Activated CD4-positive, alpha-beta memory T cell treated with anti-CD3 and anti-CD28 coated beads for 36 hours (primary cell): ENCODE data around the gene SLC4A8. TPM values are rescaled to one million over a fixed set of nuclear protein-coding genes. Genes with fewer than 3 reads are reported as not detected.
A peak's percentile ranks its signal among the peaks of the same experiment; 100 is the strongest.

Experiments used
- CTCF ChIA-PET: fragments of 350-600 bp; sonication (Branson Sonifier 250); formaldehyde crosslinking; loops from one replicate; lab custom pipeline; 2021; ENCODE audit warnings: antibody characterized with exemption, inconsistent platforms; lab: Charles Lee
- POLR2A ChIA-PET: fragments of 350-600 bp; sonication (Branson Sonifier 250); formaldehyde crosslinking; loops from one replicate; lab custom pipeline; 2021; ENCODE audit warnings: antibody characterized with exemption; lab: Charles Lee
- DNase-seq: peaks from one replicate; pipeline ENCODE4 v3.0.0-alpha.2; 2020
- H3K27ac Mint-ChIP-seq: one replicate; pipeline ENCODE4 v1.8.0; 2021; ENCODE audit warnings: mixed read lengths
- H3K27me3 Mint-ChIP-seq: one replicate; pipeline ENCODE4 v1.8.0; 2021; ENCODE audit warnings: mixed read lengths
- H3K36me3 Mint-ChIP-seq: one replicate; pipeline ENCODE4 v1.8.0; 2021; ENCODE audit warnings: mixed read lengths
- H3K4me1 Mint-ChIP-seq: one replicate; pipeline ENCODE4 v1.8.0; 2021; ENCODE audit warnings: low read depth, mixed read lengths
- H3K4me3 Mint-ChIP-seq: one replicate; pipeline ENCODE4 v1.8.0; 2021; ENCODE audit warnings: mild to moderate bottlenecking, mixed read lengths
- H3K9me3 Mint-ChIP-seq: one replicate; pipeline ENCODE4 v1.8.0; 2021; ENCODE audit warnings: mixed read lengths
- intact Hi-C: fragments of 100-400 bp; cut with micrococcal nuclease; formaldehyde crosslinking; loops from one replicate; pipeline ENCODE4 v1.15.1; 2023
- total RNA-seq, 2 experiments: library from RNA; stranded (reverse); gene quantifications; one replicate each; pipeline ENCODE4 v1.2.3, GENCODE V29; 2021

The SLC4A8 gene
- total RNA-seq, 2 experiments from 2014 or later = 1.8 to 3.7 TPM

DNA sequence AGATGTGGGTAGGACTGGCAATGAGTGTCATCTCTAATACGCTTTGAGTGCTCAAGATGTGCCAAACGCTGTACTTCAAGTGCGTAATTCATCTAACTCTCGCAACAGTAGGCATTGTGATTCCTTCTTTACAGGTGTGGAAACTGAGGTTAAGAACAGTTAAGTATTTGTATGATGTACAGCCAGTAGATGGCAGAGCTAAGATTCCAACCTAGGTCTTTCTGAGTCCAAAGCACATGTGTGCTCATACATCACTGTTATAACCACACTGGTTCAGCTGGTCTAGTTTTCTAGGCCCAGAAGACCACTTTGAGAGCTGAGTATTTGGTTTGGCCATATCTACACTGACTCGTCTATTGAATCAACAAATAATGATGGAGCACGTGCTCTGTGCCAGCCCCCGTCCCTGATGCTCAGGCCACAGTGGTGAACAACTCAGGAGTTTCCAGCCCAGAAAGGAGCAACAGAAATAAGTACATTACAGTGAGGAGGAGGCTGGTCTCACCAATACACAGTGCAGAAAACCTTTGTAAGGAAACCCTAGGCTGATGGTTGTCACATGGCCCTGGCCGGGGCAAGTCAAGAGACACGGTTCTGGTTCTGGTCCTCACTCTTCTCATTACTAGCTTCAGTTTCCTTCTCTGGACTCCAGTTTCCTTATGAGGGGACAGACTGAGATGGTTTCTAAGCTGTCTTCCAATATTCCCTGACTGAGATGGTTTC is 97.1 kb downstream of the SLC4A8 start:
- ChIA-PET CTCF (interaction anchor here (1.7 to 3.3 kb wide), 3 partner anchors 11 to 302 kb away, joined by 4 to 16 read pairs (median 10); no protein-coding TSS in a partner anchor), POLR2A (interaction anchor here (0.6 kb wide), 1 partner anchor 30 kb away, joined by 3 read pairs; no protein-coding TSS in a partner anchor)
- no peak overlapping the region for H3K4me3 Mint-ChIP-seq
- intact Hi-C loops = no loop called here
- H3K27me3 Mint-ChIP-seq = no peaks in the 10 kb centered on the region
- H3K27ac Mint-ChIP-seq = no peak overlapping the region
- no peak for DNase-seq
- no peaks in the 10 kb centered on the region for H3K9me3 Mint-ChIP-seq
- H3K4me1 Mint-ChIP-seq = no peaks in the 10 kb centered on the region
- H3K36me3 Mint-ChIP-seq = no peaks in the 10 kb centered on the region

DNA sequence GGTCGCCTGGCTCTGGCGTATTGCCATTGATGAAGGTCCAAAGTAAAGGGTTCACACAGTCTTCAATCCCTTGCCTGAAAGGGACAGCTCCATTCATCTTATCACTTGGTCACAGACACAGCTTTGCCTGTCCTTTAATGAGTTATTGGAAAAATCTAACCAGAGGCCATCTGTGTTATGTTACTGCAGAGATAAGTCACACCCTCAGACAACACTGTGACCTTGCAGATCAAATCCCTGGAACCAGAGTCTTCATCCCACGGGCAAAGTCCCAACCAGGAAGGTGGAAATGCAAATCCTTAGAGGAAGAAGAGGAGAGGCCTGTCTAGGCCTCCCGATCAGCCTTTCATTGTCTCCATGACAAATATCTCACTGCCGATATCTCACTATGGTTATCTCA is 98.1 kb downstream of the SLC4A8 start:
- Mint-ChIP-seq H3K4me1 (no peaks in the 10 kb centered on the region), H3K36me3 (no peaks in the 10 kb centered on the region), H3K4me3 (no peak overlapping the region), H3K27ac (no peak overlapping the region), H3K9me3 (no peaks in the 10 kb centered on the region), H3K27me3 (no peaks in the 10 kb centered on the region)
- intact Hi-C loops = no loop called here
- ChIA-PET POLR2A (no interaction called here), CTCF (interaction anchor here (0.5 to 3.3 kb wide), 4 partner anchors 10 to 301 kb away, joined by 3 to 16 read pairs (median 7); no protein-coding TSS in a partner anchor)
- DNase-seq = no peak

DNA sequence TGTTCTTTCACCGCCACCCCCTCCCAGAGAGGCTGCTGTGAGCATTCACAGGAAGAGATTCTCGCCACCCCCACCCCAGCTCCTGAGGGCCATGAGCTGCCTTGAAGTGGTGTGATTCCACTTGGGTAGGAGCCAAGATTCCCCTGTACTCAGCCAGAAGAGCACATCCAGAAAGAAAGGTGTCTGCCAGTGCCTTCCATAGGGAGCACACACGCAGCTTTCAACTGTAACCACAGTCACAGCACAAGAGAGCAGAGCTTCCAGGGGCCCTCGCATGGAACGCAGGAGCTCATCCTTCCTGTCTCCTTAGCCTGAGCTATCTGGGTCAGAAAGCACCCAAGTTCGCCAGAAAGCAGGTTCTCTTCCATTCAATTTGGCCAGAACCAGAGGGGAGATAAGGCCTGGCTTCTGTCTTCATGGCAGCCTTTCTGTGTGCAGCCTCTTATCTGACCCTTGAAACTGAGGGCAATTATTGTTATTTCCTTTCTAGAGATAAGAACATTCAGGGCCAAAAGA is 99.8 kb downstream of the SLC4A8 start:
- Mint-ChIP-seq H3K4me1 (no peaks in the 10 kb centered on the region), H3K9me3 (no peaks in the 10 kb centered on the region), H3K4me3 (no peak overlapping the region), H3K36me3 (no peaks in the 10 kb centered on the region), H3K27ac (no peak overlapping the region), H3K27me3 (no peaks in the 10 kb centered on the region)
- DNase-seq = no peak
- ChIA-PET POLR2A (no interaction called here), CTCF (no interaction called here)
- intact Hi-C loops = no loop called here

GRCh38 chr12:51525518-51525917 is 100.9 kb downstream of the SLC4A8 start:
- no peaks in the 10 kb centered on the region for H3K9me3 Mint-ChIP-seq
- H3K27me3 Mint-ChIP-seq = no peaks in the 10 kb centered on the region
- intact Hi-C loops = no loop called here
- DNase-seq = no peak
- H3K4me3 Mint-ChIP-seq = no peak overlapping the region
- H3K27ac Mint-ChIP-seq = no peak overlapping the region
- CTCF ChIA-PET = no interaction called here
- no peaks in the 10 kb centered on the region for H3K36me3 Mint-ChIP-seq
- H3K4me1 Mint-ChIP-seq = no peaks in the 10 kb centered on the region
- POLR2A ChIA-PET = no interaction called here

DNA sequence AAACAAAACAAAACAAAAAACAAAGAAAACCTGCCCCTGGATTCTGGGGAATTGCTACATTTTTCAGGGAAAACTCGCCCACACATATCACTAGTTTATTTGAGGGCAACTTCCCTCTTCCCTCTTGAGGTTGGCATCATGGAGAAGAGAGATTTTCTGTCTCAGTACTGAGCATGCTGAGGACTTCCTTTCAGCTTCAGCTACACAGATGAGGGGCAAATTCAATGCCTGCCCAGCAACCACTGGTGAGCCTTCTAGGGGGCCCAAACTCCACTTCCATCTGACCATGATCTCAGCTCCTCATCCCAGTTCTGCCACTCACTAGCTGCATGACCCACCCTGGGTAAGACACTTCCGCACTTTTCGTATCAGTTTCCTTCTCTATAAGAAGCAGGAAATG is 103.3 kb downstream of the SLC4A8 start:
- peaks cover 1% of the 10 kb centered on the region for H3K27me3 Mint-ChIP-seq
- no peak overlapping the region for H3K27ac Mint-ChIP-seq
- intact Hi-C loops = no loop called here
- H3K9me3 Mint-ChIP-seq = no peaks in the 10 kb centered on the region
- CTCF ChIA-PET = interaction anchor here (0.6 to 9.5 kb wide), 4 partner anchors 9 to 456 kb away, joined by 3 to 204 read pairs (median 4); partner anchors contain the start of gene SLC4A8
- no peak for DNase-seq
- POLR2A ChIA-PET = no interaction called here
- H3K4me3 Mint-ChIP-seq = no peak overlapping the region
- no peaks in the 10 kb centered on the region for H3K36me3 Mint-ChIP-seq
- peaks cover 7% of the 10 kb centered on the region for H3K4me1 Mint-ChIP-seq

DNA sequence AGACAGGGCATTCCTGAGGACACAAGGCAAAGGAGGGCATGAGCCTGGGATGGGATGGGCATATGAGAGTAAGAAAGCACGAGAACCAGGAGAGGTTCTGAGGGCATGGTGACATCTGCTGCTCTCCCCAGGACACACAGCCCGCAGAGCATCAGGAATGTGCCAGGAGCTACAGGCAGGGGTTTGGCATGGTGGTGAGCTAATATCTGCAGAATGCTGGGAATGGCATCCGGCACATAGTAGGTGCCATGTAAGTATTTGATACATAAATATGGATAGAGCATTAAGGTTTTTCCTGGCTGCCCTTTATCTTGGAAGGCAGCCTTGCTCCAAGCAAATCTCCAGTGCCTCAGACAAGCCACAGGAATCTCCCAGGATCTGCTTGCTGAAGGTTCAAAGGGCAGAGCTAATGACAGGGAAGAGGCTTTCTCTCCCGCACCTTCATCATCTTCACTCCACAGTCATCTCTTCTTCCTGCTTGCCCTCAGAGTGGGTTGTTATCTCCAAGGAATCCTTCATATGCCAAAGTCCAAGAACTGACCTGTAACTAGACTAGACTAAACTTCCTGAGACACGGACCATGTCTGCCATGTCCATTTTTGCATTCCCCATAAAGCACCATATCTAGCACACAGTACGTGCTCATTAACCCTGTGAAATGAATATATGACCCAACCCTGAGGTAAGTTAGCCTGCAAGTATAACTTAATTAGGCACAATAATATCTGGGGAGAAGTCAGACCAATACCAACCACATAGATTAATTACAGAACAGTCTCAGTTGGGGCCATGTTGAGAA is 104.4 kb downstream of the SLC4A8 start:
- ChIA-PET POLR2A (no interaction called here), CTCF (interaction anchor here (0.6 to 9.5 kb wide), 4 partner anchors 8 to 455 kb away, joined by 3 to 204 read pairs (median 4); partner anchors contain the start of gene SLC4A8)
- Mint-ChIP-seq H3K4me3 (no peak overlapping the region), H3K27me3 (peaks cover 1% of the 10 kb centered on the region), H3K27ac (no peak overlapping the region), H3K9me3 (no peaks in the 10 kb centered on the region), H3K4me1 (peaks cover 7% of the 10 kb centered on the region), H3K36me3 (no peaks in the 10 kb centered on the region)
- intact Hi-C loops = no loop called here
- no peak for DNase-seq

DNA sequence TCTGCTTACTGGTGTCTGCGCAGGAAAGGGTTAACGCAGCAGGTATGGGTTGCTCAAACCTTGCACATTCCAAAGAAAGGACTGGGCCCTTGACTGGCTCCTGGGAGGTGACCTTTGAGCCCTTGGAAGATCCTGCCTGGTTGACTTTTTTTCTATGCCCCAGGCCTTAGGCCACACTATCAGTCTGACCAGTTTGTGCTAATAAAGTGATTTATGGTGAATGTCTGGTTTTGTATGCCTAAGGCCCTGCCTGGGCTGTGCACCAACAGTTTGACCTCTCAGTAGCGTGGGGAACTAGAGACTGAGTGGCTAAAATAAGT is 105.0 kb downstream of the SLC4A8 start:
- intact Hi-C loops = no loop called here
- Mint-ChIP-seq H3K27ac (no peak overlapping the region), H3K36me3 (no peaks in the 10 kb centered on the region), H3K4me1 (peaks cover 7% of the 10 kb centered on the region), H3K27me3 (peaks cover 1% of the 10 kb centered on the region), H3K4me3 (no peak overlapping the region), H3K9me3 (no peaks in the 10 kb centered on the region)
- CTCF ChIA-PET = interaction anchor here (9.5 kb wide), 1 partner anchor 106 kb away, joined by 204 read pairs; the partner anchor contains the start of gene SLC4A8
- POLR2A ChIA-PET = no interaction called here
- no peak for DNase-seq

DNA sequence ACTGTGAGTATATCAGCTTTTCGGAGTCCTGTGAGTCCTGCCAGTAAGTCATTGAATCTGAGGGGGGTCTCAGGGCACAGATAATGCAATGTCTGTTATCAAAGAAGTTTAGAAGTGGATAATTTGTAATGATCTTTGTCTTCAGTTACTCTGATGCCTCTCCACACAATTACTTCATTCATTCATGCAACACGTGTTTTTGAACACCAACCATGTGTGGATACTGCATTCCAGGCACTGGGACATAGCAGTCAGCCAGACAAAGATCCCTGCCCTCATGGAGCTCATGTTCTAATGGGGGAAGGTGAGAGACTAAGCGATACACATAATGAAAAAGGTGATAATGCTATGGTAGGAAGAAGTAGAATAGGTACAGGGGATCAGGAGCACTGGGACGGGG is 105.6 kb downstream of the SLC4A8 start:
- Mint-ChIP-seq H3K4me3 (no peak overlapping the region), H3K36me3 (no peaks in the 10 kb centered on the region), H3K27me3 (peaks cover 1% of the 10 kb centered on the region), H3K27ac (no peak overlapping the region), H3K9me3 (no peaks in the 10 kb centered on the region), H3K4me1 (peaks cover 7% of the 10 kb centered on the region)
- intact Hi-C loops = loop anchor here (5.0 to 10.0 kb wide), 2 partner anchors 265 to 292 kb away; no protein-coding TSS in a partner anchor
- POLR2A ChIA-PET = interaction anchor here (1.0 kb wide), 1 partner anchor 12 kb away, joined by 4 read pairs; no protein-coding TSS in a partner anchor
- CTCF ChIA-PET = interaction anchor here (1.1 to 9.5 kb wide), 3 partner anchors 107 to 293 kb away, joined by 3 to 204 read pairs (median 4); partner anchors contain the start of gene SLC4A8
- no peak for DNase-seq

DNA sequence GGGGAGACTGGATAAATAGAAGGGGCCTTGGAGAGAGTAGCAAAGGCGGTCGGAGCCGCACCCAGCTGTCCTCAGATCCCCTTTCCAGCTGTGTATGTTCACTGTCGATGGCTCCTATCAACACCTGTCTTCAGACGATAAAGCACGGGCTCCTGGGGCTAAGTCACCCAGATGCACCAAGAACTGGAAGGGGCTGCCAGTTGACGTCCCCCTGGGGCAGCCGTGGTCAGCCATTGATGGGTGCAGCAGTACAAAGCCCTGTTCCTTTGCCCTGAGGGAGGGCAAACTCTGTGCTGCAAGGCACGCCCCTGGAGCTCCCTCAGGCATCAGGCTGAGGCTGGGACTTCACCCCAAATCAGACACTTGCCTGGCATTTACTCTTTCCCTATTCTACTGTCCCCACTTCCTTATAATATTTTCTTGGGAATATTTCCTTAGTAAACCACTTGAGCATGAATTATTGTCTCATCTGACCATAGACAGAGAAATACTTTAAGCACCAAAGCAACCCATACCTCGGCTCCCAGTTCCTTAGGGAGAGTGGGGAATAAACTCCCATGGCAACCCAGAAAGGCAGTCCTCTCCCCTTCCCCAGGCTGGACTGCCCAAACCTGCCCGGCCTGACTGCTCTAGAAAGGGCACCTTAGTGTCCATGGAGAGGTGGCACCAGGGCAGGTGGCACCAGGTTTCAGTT is 106.8 kb downstream of the SLC4A8 start:
- H3K4me3 Mint-ChIP-seq = no peak overlapping the region
- H3K27me3 Mint-ChIP-seq = peaks cover 1% of the 10 kb centered on the region
- no peak overlapping the region for H3K27ac Mint-ChIP-seq
- no peaks in the 10 kb centered on the region for H3K36me3 Mint-ChIP-seq
- H3K4me1 Mint-ChIP-seq = peaks cover 7% of the 10 kb centered on the region
- CTCF ChIA-PET = interaction anchor here (0.6 to 9.5 kb wide), 22 partner anchors 9 to 292 kb away, joined by 3 to 204 read pairs (median 4); partner anchors contain the start of genes GALNT6 and SLC4A8
- H3K9me3 Mint-ChIP-seq = no peaks in the 10 kb centered on the region
- intact Hi-C loops = loop anchor here (5.0 to 10.0 kb wide), 2 partner anchors 267 to 291 kb away; no protein-coding TSS in a partner anchor
- no peak for DNase-seq
- POLR2A ChIA-PET = no interaction called here

DNA sequence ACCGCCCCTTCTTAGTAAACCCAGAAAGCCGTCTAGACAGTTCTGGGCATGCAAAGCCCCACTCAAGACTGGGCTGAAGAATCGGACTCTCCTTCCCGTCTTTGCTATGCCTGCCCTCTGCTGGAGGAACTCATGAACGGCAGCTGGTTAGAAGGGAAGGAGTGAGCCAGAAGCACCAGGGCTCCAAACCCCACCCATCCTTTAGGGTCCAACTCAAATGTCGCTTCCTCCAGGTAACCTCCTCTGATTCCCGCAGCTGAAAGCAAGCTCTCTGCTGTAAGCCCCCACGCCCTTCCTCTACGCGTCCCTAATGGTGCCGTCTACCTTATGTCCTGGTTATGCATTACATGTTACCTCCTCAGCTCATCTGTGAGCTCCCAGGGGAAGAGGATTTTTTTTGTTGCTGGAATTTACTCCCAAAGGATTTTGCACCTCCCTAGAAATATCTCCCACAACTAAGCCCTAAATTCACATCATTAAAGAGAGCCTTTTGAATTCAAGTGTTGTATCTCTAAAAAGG is 107.4 kb downstream of the SLC4A8 start:
- H3K4me1 Mint-ChIP-seq = peaks cover 7% of the 10 kb centered on the region
- intact Hi-C loops = loop anchor here (1.0 to 10.0 kb wide), 3 partner anchors 111 to 290 kb away; no protein-coding TSS in a partner anchor
- POLR2A ChIA-PET = no interaction called here
- CTCF ChIA-PET = interaction anchor here (0.6 to 9.5 kb wide), 28 partner anchors 9 to 292 kb away, joined by 3 to 204 read pairs (median 4); partner anchors contain the start of gene SLC4A8
- peaks cover 1% of the 10 kb centered on the region for H3K27me3 Mint-ChIP-seq
- peak; percentile 82 for DNase-seq
- H3K36me3 Mint-ChIP-seq = no peaks in the 10 kb centered on the region
- H3K27ac Mint-ChIP-seq = no peak overlapping the region
- no peaks in the 10 kb centered on the region for H3K9me3 Mint-ChIP-seq
- H3K4me3 Mint-ChIP-seq = no peak overlapping the region

- H3K4me3 Mint-ChIP-seq = no peak overlapping the region
- ChIA-PET POLR2A (no interaction called here), CTCF (interaction anchor here (0.6 to 9.5 kb wide), 3 partner anchors 8 to 290 kb away, joined by 3 to 204 read pairs (median 3); partner anchors contain the start of gene SLC4A8)
- no peak overlapping the region for H3K27ac Mint-ChIP-seq
- no peak for DNase-seq
- H3K27me3 Mint-ChIP-seq = peaks cover 3% of the 10 kb centered on the region
- H3K4me1 Mint-ChIP-seq = peaks cover 7% of the 10 kb centered on the region
- no peaks in the 10 kb centered on the region for H3K9me3 Mint-ChIP-seq
- intact Hi-C loops = loop anchor here (5.0 to 10.0 kb wide), 2 partner anchors 269 to 289 kb away; no protein-coding TSS in a partner anchor
- H3K36me3 Mint-ChIP-seq = no peaks in the 10 kb centered on the region
Observed at GRCh38 chr12:51533799-51534198, 109.2 kb downstream of the SLC4A8 start.
